ENCODE measurements around the gene HECTD4. TPM values are rescaled to one million over a fixed set of nuclear protein-coding genes. Genes with fewer than 3 reads are reported as not detected.

HECTD4 gene
- total RNA-seq, 1 experiment from 2014 or later = 51.3 TPM

DNA sequence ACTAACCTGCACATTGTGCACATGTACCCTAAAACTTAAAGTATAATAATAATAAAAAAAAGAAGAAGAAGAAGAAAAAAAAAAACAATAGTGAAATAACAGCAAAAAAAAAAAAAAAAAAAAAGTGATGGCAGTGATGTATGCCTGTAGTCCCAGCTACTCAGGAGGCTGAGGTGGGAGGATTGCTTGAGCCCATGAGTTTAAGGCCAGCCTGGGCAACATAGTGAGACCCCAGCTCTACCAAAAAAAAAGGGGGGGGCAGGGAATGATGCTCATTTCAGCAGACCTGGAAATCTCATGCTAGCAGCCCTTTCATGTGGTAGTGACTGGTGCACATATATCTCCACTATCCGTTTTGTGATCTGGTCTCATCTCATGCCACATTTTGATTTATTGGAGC is 236.1 kb downstream of the HECTD4 start:
- in situ Hi-C loops (cut with HindIII; ENCODE audit: low pct_unique_long_range_greater_than_20kb, low sequenced_read_pairs) (no loop called here), intact Hi-C loops (cut with micrococcal nuclease; ENCODE audit: unreplicated experiment) (no loop called here)
- H3K9me3 ChIP-seq (ENCODE audit: control insufficient read depth, insufficient read depth, low read depth, low read length) = no peaks in the 10 kb centered on the region
- no peaks in the 10 kb centered on the region for H3K27me3 ChIP-seq (ENCODE audit: control insufficient read depth, insufficient read depth, low read length)
- no peaks in the 10 kb centered on the region for H3K4me1 ChIP-seq (ENCODE audit: control insufficient read depth, insufficient read depth, low read length)
- TF ChIP-seq POLR2AphosphoS5 (IDR thresholded peaks at IDR 0.05; ENCODE audit: low read depth, low read length) = no peak
- TF ChIP-seq, protein P1, sequence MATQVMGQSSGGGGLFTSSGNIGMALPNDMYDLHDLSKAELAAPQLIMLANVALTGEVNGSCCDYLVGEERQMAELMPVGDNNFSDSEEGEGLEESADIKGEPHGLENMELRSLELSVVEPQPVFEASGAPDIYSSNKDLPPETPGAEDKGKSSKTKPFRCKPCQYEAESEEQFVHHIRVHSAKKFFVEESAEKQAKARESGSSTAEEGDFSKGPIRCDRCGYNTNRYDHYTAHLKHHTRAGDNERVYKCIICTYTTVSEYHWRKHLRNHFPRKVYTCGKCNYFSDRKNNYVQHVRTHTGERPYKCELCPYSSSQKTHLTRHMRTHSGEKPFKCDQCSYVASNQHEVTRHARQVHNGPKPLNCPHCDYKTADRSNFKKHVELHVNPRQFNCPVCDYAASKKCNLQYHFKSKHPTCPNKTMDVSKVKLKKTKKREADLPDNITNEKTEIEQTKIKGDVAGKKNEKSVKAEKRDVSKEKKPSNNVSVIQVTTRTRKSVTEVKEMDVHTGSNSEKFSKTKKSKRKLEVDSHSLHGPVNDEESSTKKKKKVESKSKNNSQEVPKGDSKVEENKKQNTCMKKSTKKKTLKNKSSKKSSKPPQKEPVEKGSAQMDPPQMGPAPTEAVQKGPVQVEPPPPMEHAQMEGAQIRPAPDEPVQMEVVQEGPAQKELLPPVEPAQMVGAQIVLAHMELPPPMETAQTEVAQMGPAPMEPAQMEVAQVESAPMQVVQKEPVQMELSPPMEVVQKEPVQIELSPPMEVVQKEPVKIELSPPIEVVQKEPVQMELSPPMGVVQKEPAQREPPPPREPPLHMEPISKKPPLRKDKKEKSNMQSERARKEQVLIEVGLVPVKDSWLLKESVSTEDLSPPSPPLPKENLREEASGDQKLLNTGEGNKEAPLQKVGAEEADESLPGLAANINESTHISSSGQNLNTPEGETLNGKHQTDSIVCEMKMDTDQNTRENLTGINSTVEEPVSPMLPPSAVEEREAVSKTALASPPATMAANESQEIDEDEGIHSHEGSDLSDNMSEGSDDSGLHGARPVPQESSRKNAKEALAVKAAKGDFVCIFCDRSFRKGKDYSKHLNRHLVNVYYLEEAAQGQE (IDR thresholded peaks at IDR 0.05; ENCODE audit: insufficient read depth in 1 of 2, low read depth in 2 of 2, low read length in 1 of 2) = no peak
- no peak for TF ChIP-seq SIN3A (IDR thresholded peaks at IDR 0.05; ENCODE audit: borderline replicate concordance, insufficient read depth, low read depth, low read length)
- no peak for TF ChIP-seq TCF7L2 (IDR thresholded peaks at IDR 0.05; ENCODE audit: low read depth, low read length)
- TF ChIP-seq, protein P2, sequence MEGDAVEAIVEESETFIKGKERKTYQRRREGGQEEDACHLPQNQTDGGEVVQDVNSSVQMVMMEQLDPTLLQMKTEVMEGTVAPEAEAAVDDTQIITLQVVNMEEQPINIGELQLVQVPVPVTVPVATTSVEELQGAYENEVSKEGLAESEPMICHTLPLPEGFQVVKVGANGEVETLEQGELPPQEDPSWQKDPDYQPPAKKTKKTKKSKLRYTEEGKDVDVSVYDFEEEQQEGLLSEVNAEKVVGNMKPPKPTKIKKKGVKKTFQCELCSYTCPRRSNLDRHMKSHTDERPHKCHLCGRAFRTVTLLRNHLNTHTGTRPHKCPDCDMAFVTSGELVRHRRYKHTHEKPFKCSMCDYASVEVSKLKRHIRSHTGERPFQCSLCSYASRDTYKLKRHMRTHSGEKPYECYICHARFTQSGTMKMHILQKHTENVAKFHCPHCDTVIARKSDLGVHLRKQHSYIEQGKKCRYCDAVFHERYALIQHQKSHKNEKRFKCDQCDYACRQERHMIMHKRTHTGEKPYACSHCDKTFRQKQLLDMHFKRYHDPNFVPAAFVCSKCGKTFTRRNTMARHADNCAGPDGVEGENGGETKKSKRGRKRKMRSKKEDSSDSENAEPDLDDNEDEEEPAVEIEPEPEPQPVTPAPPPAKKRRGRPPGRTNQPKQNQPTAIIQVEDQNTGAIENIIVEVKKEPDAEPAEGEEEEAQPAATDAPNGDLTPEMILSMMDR (IDR thresholded peaks at IDR 0.05) = no peak
- no peak overlapping the region for H3K4me3 ChIP-seq (ENCODE audit: low read depth in 2 of 2, low read length in 2 of 2)
- ATAC-seq (no peak), DNase-seq (ENCODE audit: low read depth, low spot score) (no peak)
- ChIA-PET POLR2A (no interaction called here), CTCF (no interaction called here)
- no peak overlapping the region for H3K27ac ChIP-seq (ENCODE audit: low read length)
- BruUV-seq (replicated peaks) = no TSS peak
- peaks cover 9% of the 10 kb centered on the region; the same call in 1 of the 2 replicates for H3K36me3 ChIP-seq (ENCODE audit: control insufficient read depth, insufficient read depth, low read length)

- CTCF ChIA-PET = no interaction called here
- TF ChIP-seq, protein P2 (IDR thresholded peaks at IDR 0.05) = no peak
- TF ChIP-seq TCF7L2 (IDR thresholded peaks at IDR 0.05; ENCODE audit: low read depth, low read length) (no peak), POLR2AphosphoS5 (IDR thresholded peaks at IDR 0.05; ENCODE audit: low read depth, low read length) (no peak), SIN3A (IDR thresholded peaks at IDR 0.05; ENCODE audit: borderline replicate concordance, insufficient read depth, low read depth, low read length) (no peak)
- TF ChIP-seq, protein P1 (IDR thresholded peaks at IDR 0.05; ENCODE audit: insufficient read depth in 1 of 2, low read depth in 2 of 2, low read length in 1 of 2) = no peak
- BruUV-seq (replicated peaks) = TSS peak; percentile 44
- Histone ChIP-seq H3K4me3 (ENCODE audit: low read depth in 2 of 2, low read length in 2 of 2) (no peak overlapping the region), H3K27ac (ENCODE audit: low read length) (no peak overlapping the region), H3K27me3 (ENCODE audit: control insufficient read depth, insufficient read depth, low read length) (no peaks in the 10 kb centered on the region), H3K4me1 (ENCODE audit: control insufficient read depth, insufficient read depth, low read length) (no peaks in the 10 kb centered on the region), H3K36me3 (ENCODE audit: control insufficient read depth, insufficient read depth, low read length) (peaks cover 14% of the 10 kb centered on the region; the same call in 1 of the 2 replicates), H3K9me3 (ENCODE audit: control insufficient read depth, insufficient read depth, low read depth, low read length) (no peaks in the 10 kb centered on the region)
- ATAC-seq (no peak), DNase-seq (ENCODE audit: low read depth, low spot score) (no peak)
- in situ Hi-C loops (cut with HindIII; ENCODE audit: low pct_unique_long_range_greater_than_20kb, low sequenced_read_pairs) (no loop called here), intact Hi-C loops (cut with micrococcal nuclease; ENCODE audit: unreplicated experiment) (no loop called here)
- POLR2A ChIA-PET = no interaction called here
These were observed 241.5 kb downstream of the HECTD4 start for GRCh38 chr12:112140728-112141127.

Data from Panc1 (cell line).